ENCODE data around the gene CD46. TPM values are rescaled to one million over a fixed set of nuclear protein-coding genes. Genes with fewer than 3 reads are reported as not detected.
"Not testable (repeated sequence)": the region's sequence is repeated elsewhere in the genome, so short reads cannot be mapped to it uniquely, and the experiment has no call there.

CD46 gene
- total and polyA plus RNA-seq, 7 experiments from 2014 or later = 109 to 216 (median 127) TPM

GRCh38 chr1:207713529-207713928, 38.3 kb upstream of the CD46 start:
- H3K4me1 ChIP-seq (ENCODE audit: control insufficient read depth in 2 of 2, insufficient read depth in 2 of 2, low read length in 2 of 2) = no peaks in the 10 kb centered on the region
- ChIA-PET CTCF (interaction anchor here (0.6 to 2.0 kb wide), 2 partner anchors 13 to 84 kb away, joined by 5 read pairs; no protein-coding TSS in a partner anchor), POLR2A (interaction anchor here (1.4 kb wide), 1 partner anchor 250 kb away, joined by 3 read pairs; no protein-coding TSS in a partner anchor)
- Mint-ChIP-seq H3K4me3 (no peak overlapping the region), H3K36me3 (no peaks in the 10 kb centered on the region), H3K27me3 (peaks cover 0 to 14% (median 0%) of the 10 kb centered on the region in 5 donors), H3K4me1 (peaks cover 0 to 2% (median 0%) of the 10 kb centered on the region in 7 donors), H3K9me3 (no peaks in the 10 kb centered on the region), H3K27ac (no peak overlapping the region)
- peak in 3 of 9 donors; percentile 16 to 19 (median 16) for DNase-seq
- H3K27ac ChIP-seq (ENCODE audit: low read depth, low read length) = no peak overlapping the region
- intact Hi-C loops (cut with micrococcal nuclease) = loop anchor here (1.0 to 10.0 kb wide), 3 partner anchors 84 to 251 kb away; no protein-coding TSS in a partner anchor
- no peaks in the 10 kb centered on the region for H3K9me3 ChIP-seq (ENCODE audit: control insufficient read depth in 2 of 3, low read length in 3 of 3)
- no peak for ATAC-seq
- H3K36me3 ChIP-seq (ENCODE audit: control insufficient read depth in 2 of 3, insufficient read depth in 3 of 3, low read length in 3 of 3) = no peaks in the 10 kb centered on the region
- no peaks in the 10 kb centered on the region for H3K27me3 ChIP-seq (ENCODE audit: control insufficient read depth in 2 of 2, insufficient read depth in 2 of 2, low read length in 2 of 2)
- H3K4me3 ChIP-seq (ENCODE audit: low read length) = no peak overlapping the region

DNA sequence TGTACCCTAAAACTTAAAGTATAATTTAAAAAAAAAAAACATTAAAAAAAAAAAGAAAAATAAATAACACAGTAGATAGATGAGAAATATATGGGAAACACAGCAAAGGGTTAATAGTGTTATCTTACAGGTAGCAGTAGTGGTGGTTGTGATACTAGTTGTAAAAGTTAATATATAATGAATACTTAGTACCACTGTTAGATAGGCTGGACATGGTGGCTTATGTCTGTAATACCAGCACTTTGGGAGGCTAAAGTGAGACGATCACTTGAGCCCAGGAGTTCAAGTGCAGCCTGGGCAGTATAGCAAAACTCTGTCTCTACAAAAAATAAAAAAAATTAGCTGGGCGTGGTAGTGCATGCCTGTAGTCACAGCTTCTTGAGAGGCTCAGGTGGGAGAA, 32.6 kb upstream of the CD46 start:
- no peak overlapping the region for H3K27ac ChIP-seq (ENCODE audit: low read depth, low read length)
- DNase-seq (no peak), ATAC-seq (no peak)
- no peak overlapping the region for H3K4me3 ChIP-seq (ENCODE audit: low read length)
- no peak overlapping the region for H3K27ac Mint-ChIP-seq
- H3K36me3 Mint-ChIP-seq = no peaks in the 10 kb centered on the region
- H3K36me3 ChIP-seq (ENCODE audit: control insufficient read depth in 2 of 3, insufficient read depth in 3 of 3, low read length in 3 of 3) = no peaks in the 10 kb centered on the region
- POLR2A ChIA-PET = no interaction called here
- no peaks in the 10 kb centered on the region for H3K27me3 ChIP-seq (ENCODE audit: control insufficient read depth in 2 of 2, insufficient read depth in 2 of 2, low read length in 2 of 2)
- H3K27me3 Mint-ChIP-seq = peaks cover 0 to 17% (median 0%) of the 10 kb centered on the region in 5 donors
- intact Hi-C loops (cut with micrococcal nuclease) = loop anchor here in 1 of 2 donors (10.0 kb wide), 1 partner anchor 246 kb away; no protein-coding TSS in a partner anchor
- H3K4me1 Mint-ChIP-seq = peaks cover 0 to 4% (median 0%) of the 10 kb centered on the region in 7 donors
- no peaks in the 10 kb centered on the region for H3K4me1 ChIP-seq (ENCODE audit: control insufficient read depth in 2 of 2, insufficient read depth in 2 of 2, low read length in 2 of 2)
- CTCF ChIA-PET = no interaction called here
- H3K4me3 Mint-ChIP-seq = no peak overlapping the region
- peaks cover 0 to 4% (median 0%) of the 10 kb centered on the region in 11 donors for H3K9me3 Mint-ChIP-seq
- H3K9me3 ChIP-seq (ENCODE audit: control insufficient read depth in 2 of 3, low read length in 3 of 3) = no peaks in the 10 kb centered on the region

DNA sequence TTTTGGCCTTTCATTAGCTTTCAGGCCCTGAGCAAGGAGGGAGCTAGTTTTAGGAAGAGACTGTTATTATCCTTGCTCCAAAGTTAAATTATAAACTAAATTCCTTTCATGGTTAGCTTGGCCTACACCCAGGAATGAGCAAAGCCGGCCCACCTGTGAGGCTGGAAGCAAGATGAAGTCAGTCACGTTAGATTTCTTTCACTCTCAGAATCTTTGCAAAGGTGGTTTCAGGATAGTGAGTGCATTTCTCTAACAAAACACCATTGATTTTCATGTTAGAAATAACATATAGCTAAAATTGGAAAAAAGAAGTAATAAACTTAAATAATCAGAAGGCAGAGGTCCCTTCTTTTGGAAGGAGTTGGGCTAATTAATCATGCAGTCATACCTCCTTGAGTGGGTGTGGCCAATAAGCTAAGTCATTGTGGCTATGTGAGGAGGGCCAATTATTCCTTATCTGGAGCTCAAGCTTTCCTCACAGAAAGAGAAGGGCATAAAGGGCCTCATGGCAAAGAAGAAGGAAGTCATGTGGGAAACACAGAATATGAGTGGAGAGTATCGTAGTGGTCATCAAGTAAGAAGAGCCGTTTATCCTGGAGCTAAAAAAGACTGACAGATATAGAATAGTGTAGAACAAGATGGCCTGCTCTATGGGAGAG, 23.5 kb upstream of the CD46 start:
- intact Hi-C loops (cut with micrococcal nuclease); H3K27me3 ChIP-seq (ENCODE audit: control insufficient read depth in 2 of 2, insufficient read depth in 2 of 2, low read length in 2 of 2); H3K36me3 ChIP-seq (ENCODE audit: control insufficient read depth in 2 of 3, insufficient read depth in 3 of 3, low read length in 3 of 3); ATAC-seq; H3K9me3 ChIP-seq (ENCODE audit: control insufficient read depth in 2 of 3, low read length in 3 of 3); H3K4me1 ChIP-seq (ENCODE audit: control insufficient read depth in 2 of 2, insufficient read depth in 2 of 2, low read length in 2 of 2); H3K27ac ChIP-seq (ENCODE audit: low read depth, low read length); DNase-seq; H3K27me3 Mint-ChIP-seq; H3K4me3 ChIP-seq (ENCODE audit: low read length); POLR2A ChIA-PET; H3K36me3 Mint-ChIP-seq: not testable (repeated sequence)
- peak overlapping the region in 2 of 10 donors; percentile 19 to 31 for H3K4me3 Mint-ChIP-seq
- peaks cover 0 to 24% (median 9%) of the 10 kb centered on the region in 11 donors for H3K9me3 Mint-ChIP-seq
- CTCF ChIA-PET = interaction anchor here (1.2 kb wide), 1 partner anchor 10 kb away, joined by 4 read pairs; no protein-coding TSS in a partner anchor
- peaks cover 0 to 17% (median 10%) of the 10 kb centered on the region in 7 donors for H3K4me1 Mint-ChIP-seq
- peak overlapping the region in 3 of 9 donors; percentile 18 to 69 (median 23) for H3K27ac Mint-ChIP-seq

DNA sequence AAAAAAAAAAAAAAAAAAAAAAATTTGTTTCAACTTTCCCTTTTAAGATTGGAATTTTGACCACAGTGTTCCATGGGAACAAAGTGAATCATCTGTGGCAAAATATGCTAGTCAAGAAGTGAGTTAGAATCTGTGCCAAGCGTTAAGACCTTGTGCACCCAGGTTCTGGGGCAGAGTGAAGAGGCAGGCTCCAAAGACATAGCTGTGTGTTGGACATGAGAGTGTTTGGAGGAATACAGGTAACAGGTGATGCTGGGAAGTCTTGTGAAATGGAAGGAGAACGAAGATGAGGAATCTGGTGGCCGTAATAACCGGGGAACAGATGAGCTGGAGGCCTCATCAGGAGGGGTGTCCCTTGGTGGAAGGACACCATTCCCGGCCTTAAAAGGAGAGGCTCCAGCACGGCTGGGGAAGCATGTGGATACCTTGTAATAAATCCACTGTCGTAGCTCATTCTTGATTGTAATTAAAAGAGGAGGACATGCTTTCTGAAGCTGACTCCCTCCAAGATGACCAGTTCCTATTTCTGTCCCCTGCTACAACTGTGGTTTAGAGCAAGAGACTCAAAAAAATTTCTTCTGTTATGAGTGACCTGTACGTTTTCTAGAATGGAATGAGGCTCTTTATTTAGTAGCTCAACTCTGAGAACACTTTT, 14.2 kb upstream of the CD46 start:
- H3K4me1 ChIP-seq (ENCODE audit: control insufficient read depth in 2 of 2, insufficient read depth in 2 of 2, low read length in 2 of 2); ATAC-seq; H3K27me3 ChIP-seq (ENCODE audit: control insufficient read depth in 2 of 2, insufficient read depth in 2 of 2, low read length in 2 of 2); POLR2A ChIA-PET; H3K36me3 Mint-ChIP-seq; H3K4me3 ChIP-seq (ENCODE audit: low read length); H3K9me3 ChIP-seq (ENCODE audit: control insufficient read depth in 2 of 3, low read length in 3 of 3); intact Hi-C loops (cut with micrococcal nuclease); H3K36me3 ChIP-seq (ENCODE audit: control insufficient read depth in 2 of 3, insufficient read depth in 3 of 3, low read length in 3 of 3); H3K9me3 Mint-ChIP-seq; DNase-seq; H3K27ac ChIP-seq (ENCODE audit: low read depth, low read length): not testable (repeated sequence)
- H3K4me1 Mint-ChIP-seq = peaks cover 2 to 15% (median 13%) of the 10 kb centered on the region in 7 donors
- peak overlapping the region in 4 of 9 donors; percentile 11 to 53 (median 26) for H3K27ac Mint-ChIP-seq
- CTCF ChIA-PET = interaction anchor here (1.2 kb wide), 1 partner anchor 10 kb away, joined by 4 read pairs; no protein-coding TSS in a partner anchor
- peak overlapping the region in 1 of 10 donors; percentile 7 for H3K4me3 Mint-ChIP-seq
- peaks cover 0 to 19% (median 0%) of the 10 kb centered on the region in 5 donors for H3K27me3 Mint-ChIP-seq

GRCh38 chr1:207738158-207738659, 13.6 kb upstream of the CD46 start:
- H3K4me3 ChIP-seq (ENCODE audit: low read length); H3K27ac ChIP-seq (ENCODE audit: low read depth, low read length); POLR2A ChIA-PET; intact Hi-C loops (cut with micrococcal nuclease); H3K27me3 ChIP-seq (ENCODE audit: control insufficient read depth in 2 of 2, insufficient read depth in 2 of 2, low read length in 2 of 2); H3K9me3 Mint-ChIP-seq; H3K9me3 ChIP-seq (ENCODE audit: control insufficient read depth in 2 of 3, low read length in 3 of 3); H3K36me3 Mint-ChIP-seq; H3K36me3 ChIP-seq (ENCODE audit: control insufficient read depth in 2 of 3, insufficient read depth in 3 of 3, low read length in 3 of 3); H3K4me1 ChIP-seq (ENCODE audit: control insufficient read depth in 2 of 2, insufficient read depth in 2 of 2, low read length in 2 of 2): not testable (repeated sequence)
- CTCF ChIA-PET = interaction anchor here (1.2 kb wide), 1 partner anchor 10 kb away, joined by 4 read pairs; no protein-coding TSS in a partner anchor
- H3K4me3 Mint-ChIP-seq = peak overlapping the region in 3 of 10 donors; percentile 12 to 34 (median 24)
- peak overlapping the region in 8 of 9 donors; percentile 17 to 83 (median 44) for H3K27ac Mint-ChIP-seq
- peak in 7 of 9 donors; percentile 55 to 87 (median 74) for DNase-seq
- H3K27me3 Mint-ChIP-seq = peaks cover 0 to 19% (median 0%) of the 10 kb centered on the region in 5 donors
- H3K4me1 Mint-ChIP-seq = peaks cover 2 to 15% (median 13%) of the 10 kb centered on the region in 7 donors
- ATAC-seq = peak; percentile 97

DNA sequence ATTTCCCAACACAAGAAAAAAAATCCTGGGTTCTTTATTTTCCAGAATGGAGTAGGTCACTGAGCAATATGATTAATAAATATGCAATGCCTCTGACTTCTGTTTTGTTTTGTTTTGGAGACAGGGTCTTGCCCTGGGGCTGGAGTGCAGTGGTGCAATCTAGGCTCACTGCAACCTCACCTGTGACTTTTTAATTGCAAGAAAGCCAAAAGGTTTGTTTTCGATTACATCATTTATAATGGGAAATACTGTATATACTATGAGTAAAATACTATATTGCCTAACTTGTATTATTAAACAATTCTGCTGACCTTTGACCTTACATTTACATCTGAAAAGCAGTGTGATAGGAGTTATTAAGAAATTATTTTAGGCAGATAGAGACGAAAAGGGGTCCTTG, 11.6 kb upstream of the CD46 start:
- ATAC-seq = no peak
- no peak overlapping the region for H3K4me3 ChIP-seq (ENCODE audit: low read length)
- ChIA-PET POLR2A (interaction anchor here (1.6 kb wide), 1 partner anchor 12 kb away, joined by 5 read pairs; no protein-coding TSS in a partner anchor), CTCF (no interaction called here)
- no peaks in the 10 kb centered on the region for H3K36me3 ChIP-seq (ENCODE audit: control insufficient read depth in 2 of 3, insufficient read depth in 3 of 3, low read length in 3 of 3)
- Mint-ChIP-seq H3K9me3 (peaks cover 0 to 4% (median 0%) of the 10 kb centered on the region in 11 donors), H3K4me1 (peaks cover 2 to 15% (median 13%) of the 10 kb centered on the region in 7 donors), H3K27me3 (peaks cover 0 to 17% (median 0%) of the 10 kb centered on the region in 5 donors), H3K27ac (peak overlapping the region in 2 of 9 donors; percentile 10 to 48), H3K36me3 (no peaks in the 10 kb centered on the region), H3K4me3 (no peak overlapping the region)
- no peaks in the 10 kb centered on the region for H3K27me3 ChIP-seq (ENCODE audit: control insufficient read depth in 2 of 2, insufficient read depth in 2 of 2, low read length in 2 of 2)
- intact Hi-C loops (cut with micrococcal nuclease) = no loop called here
- no peaks in the 10 kb centered on the region for H3K4me1 ChIP-seq (ENCODE audit: control insufficient read depth in 2 of 2, insufficient read depth in 2 of 2, low read length in 2 of 2)
- H3K9me3 ChIP-seq (ENCODE audit: control insufficient read depth in 2 of 3, low read length in 3 of 3) = no peaks in the 10 kb centered on the region
- DNase-seq = no peak
- no peak overlapping the region for H3K27ac ChIP-seq (ENCODE audit: low read depth, low read length)

Data from naive thymus-derived CD4-positive, alpha-beta T cell (primary cell).